Calu3 (cell line): Measurements from ENCODE around the gene PRKN. TPM values are rescaled to one million over a fixed set of nuclear protein-coding genes. Genes with fewer than 3 reads are reported as not detected.

Experiments
- BruUV-seq: library from RNA; stranded (reverse); fragments of 400-500 nt; replicated peaks from 2 replicates; lab custom pipeline; 2021; lab: Mats Ljungman, UMichigan
- CTCF ChIA-PET: fragments of 300-600 bp; sonication (Branson Sonifier 250); formaldehyde crosslinking; loops from one replicate; lab custom pipeline; 2022; ENCODE audit warnings: antibody characterized with exemption; lab: Charles Lee
- DNase-seq: peaks from one replicate; pipeline ENCODE4 v3.0.0; 2022
- H3K27ac Mint-ChIP-seq: one replicate; pipeline ENCODE4 v1.8.0; 2022; ENCODE audit warnings: mixed read lengths; ENCODE audit not compliant: unreplicated experiment
- H3K27me3 Mint-ChIP-seq: one replicate; pipeline ENCODE4 v1.8.0; 2022; ENCODE audit warnings: mixed read lengths; ENCODE audit not compliant: unreplicated experiment
- H3K36me3 Mint-ChIP-seq: one replicate; pipeline ENCODE4 v1.8.0; 2022; ENCODE audit warnings: mild to moderate bottlenecking, moderate library complexity, mixed read lengths; ENCODE audit not compliant: insufficient read depth, unreplicated experiment
- H3K4me1 Mint-ChIP-seq: one replicate; pipeline ENCODE4 v1.8.0; 2022; ENCODE audit warnings: mild to moderate bottlenecking, low read depth, mixed read lengths; ENCODE audit not compliant: unreplicated experiment
- H3K4me3 Mint-ChIP-seq: one replicate; pipeline ENCODE4 v1.8.0; 2022; ENCODE audit warnings: mild to moderate bottlenecking, low read depth, moderate library complexity, mixed read lengths; ENCODE audit not compliant: unreplicated experiment
- H3K9me3 Mint-ChIP-seq: one replicate; pipeline ENCODE4 v1.8.0; 2022; ENCODE audit warnings: low read depth, mixed read lengths; ENCODE audit not compliant: unreplicated experiment
- intact Hi-C: fragments of 100-400 bp; cut with micrococcal nuclease; formaldehyde crosslinking; loops from one replicate; pipeline ENCODE4 v1.10.0; 2022; ENCODE audit not compliant: unreplicated experiment
- total RNA-seq: library from RNA; stranded (reverse); gene quantifications from 2 replicates; pipeline ENCODE4 v1.2.3, GENCODE V29; 2022
- TF ChIP-seq, protein P1 (sequence below): fragments of 200-600 bp; IDR thresholded peaks from one replicate; pipeline ENCODE4 v1.8.0; 2022; ENCODE audit warnings: antibody characterized with exemption; ENCODE audit not compliant: unreplicated experiment

PRKN gene
- total RNA-seq, 1 experiment from 2014 or later = 3.8 TPM

- TF ChIP-seq, protein P1, sequence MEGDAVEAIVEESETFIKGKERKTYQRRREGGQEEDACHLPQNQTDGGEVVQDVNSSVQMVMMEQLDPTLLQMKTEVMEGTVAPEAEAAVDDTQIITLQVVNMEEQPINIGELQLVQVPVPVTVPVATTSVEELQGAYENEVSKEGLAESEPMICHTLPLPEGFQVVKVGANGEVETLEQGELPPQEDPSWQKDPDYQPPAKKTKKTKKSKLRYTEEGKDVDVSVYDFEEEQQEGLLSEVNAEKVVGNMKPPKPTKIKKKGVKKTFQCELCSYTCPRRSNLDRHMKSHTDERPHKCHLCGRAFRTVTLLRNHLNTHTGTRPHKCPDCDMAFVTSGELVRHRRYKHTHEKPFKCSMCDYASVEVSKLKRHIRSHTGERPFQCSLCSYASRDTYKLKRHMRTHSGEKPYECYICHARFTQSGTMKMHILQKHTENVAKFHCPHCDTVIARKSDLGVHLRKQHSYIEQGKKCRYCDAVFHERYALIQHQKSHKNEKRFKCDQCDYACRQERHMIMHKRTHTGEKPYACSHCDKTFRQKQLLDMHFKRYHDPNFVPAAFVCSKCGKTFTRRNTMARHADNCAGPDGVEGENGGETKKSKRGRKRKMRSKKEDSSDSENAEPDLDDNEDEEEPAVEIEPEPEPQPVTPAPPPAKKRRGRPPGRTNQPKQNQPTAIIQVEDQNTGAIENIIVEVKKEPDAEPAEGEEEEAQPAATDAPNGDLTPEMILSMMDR = no peak
- Mint-ChIP-seq H3K27me3 (no peaks in the 10 kb centered on the region), H3K4me1 (no peaks in the 10 kb centered on the region), H3K36me3 (no peaks in the 10 kb centered on the region), H3K4me3 (no peak overlapping the region), H3K9me3 (no peaks in the 10 kb centered on the region), H3K27ac (no peak overlapping the region)
- BruUV-seq = no TSS peak
- intact Hi-C loops = no loop called here
- no peak for DNase-seq
- CTCF ChIA-PET = no interaction called here
Measured at GRCh38 chr6:161536224-161536630, 1191.3 kb downstream of the PRKN start.

DNA sequence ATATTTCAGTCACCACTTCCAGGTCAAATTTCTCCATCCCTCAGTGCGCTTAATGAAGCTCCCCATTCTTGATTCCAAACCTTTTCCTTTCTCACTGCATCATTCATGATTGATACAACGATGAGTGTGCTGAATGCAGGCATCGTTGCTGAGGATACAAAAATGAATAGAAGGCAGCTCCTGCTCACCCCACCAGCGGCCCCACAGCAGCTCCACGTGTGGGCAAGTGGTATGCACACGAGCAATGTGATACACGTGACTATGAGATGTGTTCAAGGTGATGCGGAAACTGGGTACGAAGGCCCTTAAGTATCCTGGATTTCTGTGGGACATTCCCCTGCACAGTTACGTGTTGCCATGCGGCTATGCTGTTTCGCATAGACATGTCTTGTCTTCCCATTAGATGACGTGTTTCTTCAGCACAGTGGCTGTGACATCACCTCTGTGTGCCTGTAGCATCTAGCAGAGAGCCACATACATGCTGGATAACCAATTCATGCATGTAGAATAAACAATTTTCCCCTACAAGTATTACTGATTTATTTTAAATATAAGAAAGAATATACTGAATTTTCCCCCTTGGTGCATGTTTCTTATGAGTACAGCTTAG lies 1193.2 kb downstream of the PRKN start:
- BruUV-seq = no TSS peak
- TF ChIP-seq, protein P1 = no peak
- H3K4me1 Mint-ChIP-seq = no peaks in the 10 kb centered on the region
- H3K27ac Mint-ChIP-seq = no peak overlapping the region
- no peaks in the 10 kb centered on the region for H3K27me3 Mint-ChIP-seq
- CTCF ChIA-PET = no interaction called here
- DNase-seq = no peak
- H3K36me3 Mint-ChIP-seq = no peaks in the 10 kb centered on the region
- no peak overlapping the region for H3K4me3 Mint-ChIP-seq
- intact Hi-C loops = no loop called here
- no peaks in the 10 kb centered on the region for H3K9me3 Mint-ChIP-seq

DNA sequence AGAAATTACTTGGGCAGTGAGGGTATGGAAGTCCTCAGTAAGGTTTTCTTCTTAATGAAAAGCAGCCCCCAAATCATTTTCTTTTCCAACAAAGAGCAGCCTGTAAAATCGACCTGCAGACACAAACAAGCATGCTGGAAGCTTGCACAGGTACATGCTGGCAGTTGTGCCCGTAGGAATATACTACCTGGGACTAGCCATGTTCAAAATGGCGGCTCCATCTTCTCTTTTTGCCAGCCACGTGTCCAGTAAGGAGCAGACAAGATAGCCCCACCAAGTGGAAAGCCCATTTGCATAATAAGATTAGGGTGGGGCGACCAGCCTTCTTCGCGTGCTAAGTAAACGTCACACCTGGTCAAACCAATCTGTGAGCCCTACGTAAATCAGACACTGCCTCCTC lies 1194.3 kb downstream of the PRKN start:
- Mint-ChIP-seq H3K4me3 (no peak overlapping the region), H3K36me3 (no peaks in the 10 kb centered on the region), H3K4me1 (no peaks in the 10 kb centered on the region), H3K27me3 (no peaks in the 10 kb centered on the region), H3K9me3 (no peaks in the 10 kb centered on the region), H3K27ac (no peak overlapping the region)
- intact Hi-C loops = no loop called here
- TF ChIP-seq, protein P1 = no peak
- DNase-seq = no peak
- no TSS peak for BruUV-seq
- CTCF ChIA-PET = no interaction called here

DNA sequence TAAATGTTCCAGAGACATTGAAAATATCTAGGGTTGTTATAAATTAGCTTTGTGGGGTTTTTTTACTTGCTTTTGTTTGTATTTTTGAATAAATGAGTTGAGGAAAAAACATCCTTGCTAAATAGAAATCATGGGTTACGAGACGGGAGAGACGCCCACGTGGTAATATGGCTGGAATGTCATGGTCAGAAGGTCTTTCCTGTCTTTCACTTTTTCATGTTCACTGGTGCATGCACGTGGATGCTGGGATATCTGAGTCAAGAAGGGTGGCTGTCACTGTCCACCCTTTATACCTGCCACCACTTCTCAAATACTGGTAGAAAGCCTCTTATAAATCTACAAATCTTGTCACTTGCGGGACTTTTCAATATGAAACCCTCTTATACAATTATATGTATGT lies 1195.0 kb downstream of the PRKN start:
- H3K9me3 Mint-ChIP-seq = no peaks in the 10 kb centered on the region
- no TSS peak for BruUV-seq

More for the DNA sequence above, 1195.0 kb downstream of the PRKN start:
- CTCF ChIA-PET = no interaction called here
- TF ChIP-seq, protein P1 = no peak
- H3K27me3 Mint-ChIP-seq = no peaks in the 10 kb centered on the region
- no peak overlapping the region for H3K4me3 Mint-ChIP-seq
- intact Hi-C loops = no loop called here
- no peak overlapping the region for H3K27ac Mint-ChIP-seq
- H3K4me1 Mint-ChIP-seq = no peaks in the 10 kb centered on the region
- no peak for DNase-seq
- no peaks in the 10 kb centered on the region for H3K36me3 Mint-ChIP-seq
